HG03108 (cell line): ENCODE results near the gene FRMPD2.
"Not testable (repeated sequence)": the region's sequence is repeated elsewhere in the genome, so short reads cannot be mapped to it uniquely, and the experiment has no call there.

Source experiments
- ATAC-seq: cut with Tn5 transposase; IDR thresholded peaks from one replicate; pipeline ENCODE4 v1.9.1; 2021; ENCODE audit warnings: moderate library complexity; ENCODE audit not compliant: unreplicated experiment

The FRMPD2 gene

DNA sequence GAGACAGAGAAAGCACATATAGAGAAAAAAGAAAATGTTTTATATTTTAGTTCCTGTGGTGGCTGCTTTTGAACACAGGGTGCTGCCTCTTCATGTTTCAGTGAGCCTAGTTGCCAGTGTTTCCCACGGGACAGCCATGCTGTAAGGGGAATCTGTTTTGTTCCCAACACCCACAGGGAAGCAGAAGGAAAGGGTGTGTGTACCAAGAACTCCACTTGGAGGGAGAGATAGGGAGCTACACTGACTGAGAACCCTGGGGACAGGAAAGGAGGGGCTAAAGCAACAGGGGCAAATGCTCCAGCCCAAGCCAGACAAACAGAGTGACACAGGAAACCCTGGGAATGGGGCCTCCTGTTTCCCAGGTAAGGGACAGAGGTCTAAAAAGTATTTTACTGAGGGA lies 40.2 kb downstream of the FRMPD2 start:
- ATAC-seq: no peak

- no peak for ATAC-seq
These were observed 40.9 kb downstream of the FRMPD2 start for GRCh38 chr10:48233559-48234005.

- ATAC-seq: no peak
These were observed 41.6 kb downstream of the FRMPD2 start for GRCh38 chr10:48232717-48233447.

- ATAC-seq: peak; percentile 74
These were observed 42.7 kb downstream of the FRMPD2 start for GRCh38 chr10:48231699-48232315.

GRCh38 chr10:48231178-48231577 lies 43.3 kb downstream of the FRMPD2 start:
- peak; percentile 36 for ATAC-seq

- no peak for ATAC-seq
These were observed 47.3 kb downstream of the FRMPD2 start for GRCh38 chr10:48227213-48227612.

- ATAC-seq: no peak
These were observed 49.4 kb downstream of the FRMPD2 start for GRCh38 chr10:48224979-48225560.

GRCh38 chr10:48224296-48224695 lies 50.2 kb downstream of the FRMPD2 start:
- no peak for ATAC-seq

- ATAC-seq: no peak
These were observed 52.7 kb downstream of the FRMPD2 start for GRCh38 chr10:48221814-48222213.

DNA sequence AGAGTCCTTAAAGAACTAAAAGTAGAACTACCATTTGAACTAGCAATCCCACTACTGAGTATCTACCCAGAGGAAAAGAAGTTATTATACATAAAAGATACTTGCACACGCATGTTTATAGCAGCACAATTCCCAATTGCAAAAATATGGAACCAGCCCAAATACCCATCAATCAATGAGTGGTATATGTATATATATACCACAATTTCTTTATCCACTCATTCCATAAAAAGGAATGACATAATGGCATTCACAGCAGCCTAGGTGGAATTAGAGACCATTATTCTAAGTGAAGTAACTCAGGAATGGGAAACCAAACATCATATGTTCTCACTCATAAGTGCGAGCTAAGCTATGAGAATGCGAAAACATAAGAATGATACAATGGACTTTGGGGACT lies 53.5 kb downstream of the FRMPD2 start:
- ATAC-seq: not testable (repeated sequence)

DNA sequence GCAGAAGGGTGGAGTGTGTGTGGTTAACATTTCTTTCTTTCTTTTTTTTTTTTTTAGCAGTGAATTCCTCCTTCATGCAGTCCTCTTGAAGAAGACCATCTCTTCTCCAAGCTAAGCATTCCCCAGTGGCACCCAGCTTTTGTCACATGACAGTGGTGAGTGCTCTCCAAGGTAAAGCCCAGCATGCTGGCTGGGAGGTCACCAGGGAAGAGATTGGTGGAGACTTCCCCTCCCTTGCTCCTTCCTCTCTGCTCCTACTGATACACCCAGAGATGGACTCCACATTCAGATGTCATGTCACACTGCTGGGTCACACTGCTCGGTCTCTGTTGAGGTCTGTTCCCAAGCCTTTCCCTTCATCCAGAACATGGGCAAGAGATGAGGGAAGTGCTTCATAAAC lies 55.3 kb downstream of the FRMPD2 start:
- no peak for ATAC-seq

- no peak for ATAC-seq
These were observed 57.8 kb downstream of the FRMPD2 start for GRCh38 chr10:48216744-48217143.

DNA sequence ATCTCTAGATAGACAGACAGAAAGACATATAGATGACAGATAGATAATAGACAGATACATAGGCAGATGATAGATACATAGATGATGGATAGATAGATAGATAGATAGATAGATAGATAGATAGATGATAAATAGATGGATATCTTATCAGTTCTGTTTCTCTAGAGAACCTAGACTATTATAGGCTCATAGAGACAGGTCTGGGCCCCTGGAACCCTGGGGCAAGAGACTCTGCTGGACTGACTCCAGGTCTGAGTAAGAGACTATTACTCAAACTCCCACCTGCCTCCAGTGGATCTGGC lies 58.3 kb downstream of the FRMPD2 start:
- no peak for ATAC-seq

DNA sequence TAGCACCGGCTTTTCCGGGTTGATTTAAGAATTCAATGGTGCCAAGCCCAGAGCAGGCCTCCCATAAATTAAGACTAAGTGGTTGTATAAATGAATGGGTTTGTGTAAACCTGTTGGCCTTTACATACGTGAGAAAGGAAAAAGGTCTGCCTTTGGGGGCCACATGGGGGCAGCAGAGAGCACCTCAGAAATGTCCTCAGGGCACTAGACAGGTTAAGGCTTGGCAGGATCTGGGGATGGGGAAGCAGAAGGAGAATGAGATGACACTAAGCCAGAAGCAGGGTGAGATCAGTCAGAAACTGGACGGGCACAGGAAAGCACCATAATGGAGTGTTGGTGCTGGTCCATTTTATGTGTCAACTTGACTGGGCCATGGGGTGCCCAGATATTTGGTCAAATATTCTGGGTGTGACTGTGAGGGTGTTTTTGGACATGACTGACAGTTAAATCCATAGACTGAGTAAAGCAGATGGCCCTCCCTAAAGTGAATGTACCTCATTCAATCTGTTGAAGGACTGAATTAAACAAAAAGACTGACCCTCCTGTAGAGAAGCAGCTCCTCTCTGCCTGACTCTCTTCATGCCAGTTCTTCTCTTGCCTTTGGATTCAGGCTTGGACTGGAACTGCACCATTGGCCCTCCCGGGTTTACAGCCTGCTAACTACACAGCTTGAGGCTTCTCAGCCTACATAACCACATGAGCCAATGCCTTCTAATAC lies 58.9 kb downstream of the FRMPD2 start:
- no peak for ATAC-seq

DNA sequence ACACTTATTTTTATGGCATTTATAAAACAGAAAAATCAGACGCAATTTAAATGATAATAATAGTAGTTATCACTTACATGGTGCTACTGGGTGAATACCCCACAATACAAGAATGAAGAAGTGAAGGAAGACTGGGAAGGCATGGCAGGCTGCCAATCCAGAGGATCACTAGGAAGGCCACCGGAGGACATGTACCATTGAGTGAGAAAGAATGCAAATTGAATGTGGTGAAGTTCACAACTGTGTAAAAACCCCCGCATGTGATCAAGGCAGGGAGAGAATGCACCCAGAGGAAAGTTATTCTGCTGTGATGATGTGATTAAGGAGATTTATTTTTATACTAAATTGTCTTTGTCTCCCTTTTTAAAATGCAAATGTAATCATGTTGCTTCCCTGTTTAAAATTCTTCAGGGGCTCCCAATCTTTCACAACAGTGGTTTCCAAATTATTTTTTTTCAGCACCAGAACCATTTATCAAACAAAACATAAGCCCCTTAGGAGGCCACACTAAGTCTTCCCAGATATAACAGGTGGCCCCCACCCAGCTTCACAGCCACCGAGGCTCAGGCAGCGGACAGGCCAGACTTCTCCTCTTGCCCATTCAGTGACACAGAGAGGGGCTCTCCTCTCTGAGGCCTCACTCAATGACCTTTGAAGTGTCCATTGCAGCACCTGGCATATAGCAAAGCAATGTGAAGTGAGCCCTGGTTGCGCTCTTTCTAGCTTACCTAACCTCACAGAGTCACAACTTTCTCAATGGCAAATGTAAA lies 59.6 kb downstream of the FRMPD2 start:
- no peak for ATAC-seq

DNA sequence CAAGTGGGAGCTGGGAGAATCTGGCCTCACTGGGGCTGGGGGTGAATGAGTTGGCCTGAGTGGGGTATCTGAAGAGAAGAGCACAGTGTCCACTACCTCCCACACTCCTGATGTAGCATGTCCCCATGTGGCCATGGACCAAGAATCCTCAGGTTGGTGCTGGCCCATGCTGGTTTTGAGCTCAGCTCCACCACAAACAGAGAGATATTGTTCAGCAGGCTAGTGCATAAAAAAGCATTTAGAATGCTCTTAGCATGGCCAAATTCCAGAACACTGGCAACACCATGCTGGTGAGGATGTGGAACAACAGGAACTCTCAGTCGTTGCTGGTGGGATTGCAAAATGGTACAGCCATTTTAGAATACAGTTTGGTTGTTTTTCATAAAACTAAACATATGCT lies 61.4 kb downstream of the FRMPD2 start:
- ATAC-seq: no peak

DNA sequence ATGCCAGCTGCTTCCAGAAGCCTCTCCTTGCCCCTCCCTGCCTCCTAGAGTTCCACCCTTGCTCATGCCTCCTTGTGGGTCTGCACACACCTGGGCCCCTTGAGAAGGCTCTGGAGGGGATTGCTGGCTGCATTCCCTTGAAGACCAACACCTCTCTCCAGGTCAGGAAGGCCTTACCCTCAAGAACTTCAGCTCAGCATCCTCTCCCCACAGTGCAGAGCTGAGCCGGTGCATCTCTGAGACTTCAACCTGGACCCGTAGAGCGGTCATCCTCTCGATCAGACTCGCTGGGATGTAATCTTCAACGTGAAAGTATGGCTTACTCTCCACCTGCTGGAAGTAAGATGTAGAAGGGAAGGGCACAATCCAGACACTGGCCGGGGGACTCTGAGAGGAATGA lies 62.7 kb downstream of the FRMPD2 start:
- ATAC-seq: no peak

DNA sequence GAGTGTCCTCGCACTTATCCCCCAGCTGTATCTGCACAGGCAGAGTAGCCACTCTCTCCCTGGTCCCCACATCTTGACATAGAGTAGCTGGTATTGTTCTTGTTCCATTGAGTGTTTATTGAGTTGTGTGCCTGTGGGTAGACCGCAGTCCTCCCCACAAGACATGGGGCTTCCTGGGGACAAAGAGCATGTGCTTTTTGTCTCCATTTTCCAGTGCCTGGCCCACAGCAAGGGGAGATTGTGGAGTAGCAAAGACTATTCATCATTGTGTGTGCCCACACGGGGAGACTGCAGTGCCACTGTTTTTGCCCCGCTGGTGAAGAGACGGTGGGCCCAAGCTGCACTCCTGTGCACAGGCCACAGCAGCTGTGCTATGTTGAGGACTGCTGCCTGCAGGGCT lies 63.5 kb downstream of the FRMPD2 start:
- no peak for ATAC-seq

DNA sequence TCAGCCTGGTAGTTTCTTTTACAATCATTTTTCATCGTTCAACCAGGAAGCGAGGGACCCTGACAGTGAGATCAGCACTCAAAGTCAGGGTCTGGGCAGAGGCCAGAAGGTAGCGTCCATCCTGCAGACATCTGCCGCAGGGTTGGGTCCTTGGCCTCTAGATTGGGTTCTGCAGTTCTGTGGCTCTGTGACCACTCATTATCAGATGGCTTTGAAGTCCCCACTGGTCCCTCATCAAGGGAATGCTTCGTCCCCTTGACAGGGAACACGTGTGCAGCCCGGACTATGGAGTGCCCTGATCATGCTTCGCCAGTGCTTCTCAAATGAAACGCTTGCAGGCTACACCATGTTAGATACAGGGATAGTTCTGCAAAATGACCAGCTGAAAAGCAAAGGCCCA lies 64.1 kb downstream of the FRMPD2 start:
- no peak for ATAC-seq

- ATAC-seq: no peak
These were observed 65.3 kb downstream of the FRMPD2 start for GRCh38 chr10:48209241-48209640.

- no peak for ATAC-seq
These were observed 66.6 kb downstream of the FRMPD2 start for GRCh38 chr10:48207853-48208252.
